ENCODE measurements around the gene TUBGCP5. TPM values are rescaled to one million over a fixed set of nuclear protein-coding genes. Genes with fewer than 3 reads are reported as not detected.

TUBGCP5 gene
- total RNA-seq, 1 donor from 2014 or later: 27.1 TPM

- peaks cover 13% of the 10 kb centered on the region for H3K4me1 Mint-ChIP-seq
- no peaks in the 10 kb centered on the region for H3K36me3 Mint-ChIP-seq
- peak overlapping the region; percentile 94 for H3K27ac Mint-ChIP-seq
- H3K9me3 Mint-ChIP-seq: no peaks in the 10 kb centered on the region
- H3K4me3 Mint-ChIP-seq: peak overlapping the region; percentile 90
- no peaks in the 10 kb centered on the region for H3K27me3 Mint-ChIP-seq (ENCODE audit: low read depth)
- peak; percentile 36 to 65 for DNase-seq (ENCODE audit: low spot score in 2 of 2, unreplicated experiment in 2 of 2)
- no peak for TF ChIP-seq CTCF (IDR thresholded peaks at IDR 0.05; ENCODE audit: unreplicated experiment)
Observed at GRCh38 chr15:22979238-22980188, 59.9 kb downstream of the TUBGCP5 start.

DNA sequence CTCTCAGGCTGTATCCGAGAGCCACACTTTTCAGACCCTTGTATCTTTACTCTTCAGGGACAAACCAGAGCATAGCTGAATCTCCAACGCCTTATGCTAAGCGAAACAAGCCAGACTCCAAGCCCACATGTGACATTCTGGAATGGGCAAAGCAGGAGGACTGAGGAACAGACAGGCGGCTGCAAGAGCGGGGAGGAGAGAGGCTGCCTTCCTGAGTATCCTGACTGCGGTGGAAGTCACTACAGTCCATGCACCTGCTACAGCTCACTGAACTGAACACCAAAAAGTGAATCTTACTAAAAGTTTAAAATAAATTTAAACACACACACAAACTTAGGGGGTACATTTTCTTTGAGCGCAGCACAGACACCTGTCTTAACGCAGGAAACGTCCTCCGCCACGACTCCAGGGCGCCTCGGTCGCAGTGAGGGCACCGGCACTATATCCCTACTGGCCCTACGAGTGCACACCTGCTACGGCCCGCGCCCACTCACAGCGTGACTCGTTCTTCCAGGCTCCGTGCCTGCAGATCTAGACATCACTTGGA is 60.6 kb downstream of the TUBGCP5 start:
- Mint-ChIP-seq H3K4me1 (peaks cover 13% of the 10 kb centered on the region), H3K27me3 (ENCODE audit: low read depth) (no peaks in the 10 kb centered on the region), H3K36me3 (no peaks in the 10 kb centered on the region), H3K9me3 (no peaks in the 10 kb centered on the region), H3K27ac (peak overlapping the region; percentile 94), H3K4me3 (peak overlapping the region; percentile 90)
- no peak for TF ChIP-seq CTCF (IDR thresholded peaks at IDR 0.05; ENCODE audit: unreplicated experiment)
- no peak for DNase-seq (ENCODE audit: low spot score in 2 of 2, unreplicated experiment in 2 of 2)

GRCh38 chr15:22974745-22975144 is 64.6 kb downstream of the TUBGCP5 start:
- Mint-ChIP-seq H3K9me3 (peaks cover 7% of the 10 kb centered on the region), H3K36me3 (peaks cover 11% of the 10 kb centered on the region), H3K4me1 (peaks cover 16% of the 10 kb centered on the region), H3K27me3 (ENCODE audit: low read depth) (no peaks in the 10 kb centered on the region), H3K27ac (peak overlapping the region; percentile 14), H3K4me3 (no peak overlapping the region)
- TF ChIP-seq CTCF (IDR thresholded peaks at IDR 0.05; ENCODE audit: unreplicated experiment): no peak
- DNase-seq (ENCODE audit: low spot score in 2 of 2, unreplicated experiment in 2 of 2): no peak

GRCh38 chr15:22973987-22974386 is 65.4 kb downstream of the TUBGCP5 start:
- H3K9me3 Mint-ChIP-seq: peaks cover 12% of the 10 kb centered on the region
- peaks cover 10% of the 10 kb centered on the region for H3K4me1 Mint-ChIP-seq
- H3K27ac Mint-ChIP-seq: no peak overlapping the region
- DNase-seq (ENCODE audit: low spot score in 2 of 2, unreplicated experiment in 2 of 2): no peak
- H3K27me3 Mint-ChIP-seq (ENCODE audit: low read depth): no peaks in the 10 kb centered on the region
- peaks cover 16% of the 10 kb centered on the region for H3K36me3 Mint-ChIP-seq
- H3K4me3 Mint-ChIP-seq: no peak overlapping the region
- no peak for TF ChIP-seq CTCF (IDR thresholded peaks at IDR 0.05; ENCODE audit: unreplicated experiment)

DNA sequence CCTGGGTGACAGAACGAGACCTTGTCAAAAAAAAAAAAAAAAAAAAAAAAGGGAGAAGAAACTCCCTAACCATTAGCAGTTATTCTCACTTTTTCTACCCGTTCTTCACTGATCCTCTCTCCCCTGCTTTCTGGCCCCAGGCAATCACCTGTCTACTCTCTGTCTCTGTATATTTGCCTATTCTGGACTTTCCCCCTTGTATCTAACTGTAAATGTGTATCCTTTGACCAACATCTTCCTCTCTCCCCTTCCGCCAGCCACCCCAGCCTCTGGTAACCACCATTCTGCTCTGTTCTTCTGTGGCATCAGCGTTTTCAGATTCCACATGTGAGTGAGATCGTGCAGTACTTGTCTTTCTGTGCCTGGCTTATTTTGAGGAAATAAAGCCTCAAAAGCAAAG is 66.1 kb downstream of the TUBGCP5 start:
- no peak overlapping the region for H3K27ac Mint-ChIP-seq

More for the DNA sequence above, 66.1 kb downstream of the TUBGCP5 start:
- no peaks in the 10 kb centered on the region for H3K27me3 Mint-ChIP-seq (ENCODE audit: low read depth)
- no peak for DNase-seq (ENCODE audit: low spot score in 2 of 2, unreplicated experiment in 2 of 2)
- TF ChIP-seq CTCF (IDR thresholded peaks at IDR 0.05; ENCODE audit: unreplicated experiment): no peak
- peaks cover 19% of the 10 kb centered on the region for H3K36me3 Mint-ChIP-seq
- peaks cover 12% of the 10 kb centered on the region for H3K9me3 Mint-ChIP-seq
- peaks cover 4% of the 10 kb centered on the region for H3K4me1 Mint-ChIP-seq
- H3K4me3 Mint-ChIP-seq: no peak overlapping the region

Measured in mesothelial cell of epicardium (in vitro differentiated cells).